ENCODE measurements around the gene NKIRAS1. TPM values are rescaled to one million over a fixed set of nuclear protein-coding genes. Genes with fewer than 3 reads are reported as not detected.

NKIRAS1 gene
- 10 to 100 TPM; 14.6 to 18.2 (median 17.4) TPM for polyA plus RNA-seq (ENCODE audit: insufficient read length in 4 of 4)

- peak; percentile 92 to 95 (median 94) for DNase-seq (ENCODE audit: low read depth in 4 of 4, low spot score in 2 of 4)
These were observed at the start of gene NKIRAS1, which contains the start of gene RPL15 for GRCh38 chr3:23916886-23917678. Gene NKIRAS1 (minus strand): TSS chr3:23916990. CDS start chr3:23910904, 6,086 bp downstream. Gene RPL15 (plus strand): TSS chr3:23917132. CDS start chr3:23917860, 728 bp downstream.

DNA sequence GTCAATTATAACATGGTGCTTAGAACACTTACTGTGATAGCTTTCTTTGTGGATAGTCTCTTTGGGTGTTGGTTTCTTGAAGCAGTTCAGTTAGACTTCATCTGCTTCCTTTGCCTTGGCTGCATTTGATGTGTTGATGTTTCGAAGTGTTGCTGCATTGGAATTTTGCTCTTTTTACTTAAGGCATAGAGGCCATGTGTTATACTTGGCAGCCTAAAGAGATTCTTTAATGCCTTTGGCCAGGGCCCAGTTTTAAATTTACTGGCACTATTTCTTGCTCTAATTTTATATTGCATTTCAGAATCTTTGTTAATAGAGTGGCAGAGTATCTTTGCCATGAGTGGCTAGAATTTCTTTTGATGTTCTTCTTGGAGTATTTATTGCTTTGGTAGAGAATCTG is 49.5 kb upstream of the NKIRAS1 start:
- DNase-seq (ENCODE audit: low read depth in 4 of 4, low spot score in 2 of 4): peak in 1 of 4 donors; percentile 29

GRCh38 chr3:23964537-23965235 is 47.9 kb upstream of the NKIRAS1 start:
- DNase-seq (ENCODE audit: low read depth in 4 of 4, low spot score in 2 of 4): no peak

GRCh38 chr3:23961913-23962312 is 45.1 kb upstream of the NKIRAS1 start:
- DNase-seq (ENCODE audit: low read depth in 4 of 4, low spot score in 2 of 4): no peak

DNA sequence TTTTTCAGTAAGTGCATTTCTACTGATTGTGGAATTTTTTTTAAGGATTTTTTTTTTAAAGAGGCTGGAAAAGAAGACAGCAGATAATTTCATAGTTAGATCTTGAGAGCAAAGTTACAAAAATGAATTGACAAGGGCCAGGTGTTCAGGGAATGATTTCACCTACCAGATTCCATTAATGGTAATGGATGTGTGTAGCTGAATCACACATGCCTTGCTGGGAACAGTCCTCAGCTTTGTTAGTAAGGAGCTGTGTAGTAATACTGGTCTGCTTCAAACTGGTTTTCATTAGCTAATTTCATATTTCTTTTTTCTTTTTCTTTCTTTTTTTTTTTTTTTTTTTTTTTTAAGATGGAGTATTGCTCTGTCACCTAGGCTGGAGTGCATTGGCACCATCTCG is 44.3 kb upstream of the NKIRAS1 start:
- DNase-seq (ENCODE audit: low read depth in 4 of 4, low spot score in 2 of 4): no peak

- DNase-seq (ENCODE audit: low read depth in 4 of 4, low spot score in 2 of 4): no peak
These were observed 43.9 kb upstream of the NKIRAS1 start for GRCh38 chr3:23960649-23961048.

GRCh38 chr3:23959135-23959900 is 42.5 kb upstream of the NKIRAS1 start:
- no peak for DNase-seq (ENCODE audit: low read depth in 4 of 4, low spot score in 2 of 4)

- DNase-seq (ENCODE audit: low read depth in 4 of 4, low spot score in 2 of 4): no peak
These were observed 39.9 kb upstream of the NKIRAS1 start for GRCh38 chr3:23956701-23957100.

GRCh38 chr3:23954144-23954543 is 37.4 kb upstream of the NKIRAS1 start:
- DNase-seq (ENCODE audit: low read depth in 4 of 4, low spot score in 2 of 4): no peak

GRCh38 chr3:23953523-23953922 is 36.7 kb upstream of the NKIRAS1 start:
- DNase-seq (ENCODE audit: low read depth in 4 of 4, low spot score in 2 of 4): no peak

- DNase-seq (ENCODE audit: low read depth in 4 of 4, low spot score in 2 of 4): no peak
These were observed 35.9 kb upstream of the NKIRAS1 start for GRCh38 chr3:23952646-23953045.

DNA sequence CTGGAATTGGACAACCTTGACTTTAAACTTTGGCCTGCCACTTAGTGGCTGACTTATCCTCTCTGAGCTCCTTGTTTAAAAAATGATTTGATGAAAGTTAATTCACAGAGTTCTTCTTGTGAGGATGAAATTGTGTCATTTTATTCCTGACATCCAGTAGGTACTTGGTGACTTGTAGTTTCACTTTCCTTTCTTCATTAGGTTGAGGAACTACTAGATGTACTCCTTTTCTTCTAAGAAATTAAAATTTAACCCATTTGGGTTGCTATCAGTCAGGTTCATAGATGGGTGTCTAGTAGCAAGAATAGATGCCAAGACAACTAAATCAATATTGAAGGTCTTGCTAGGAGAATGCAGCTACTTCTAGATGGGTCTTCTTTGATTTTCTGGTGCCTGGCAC is 33.5 kb upstream of the NKIRAS1 start:
- DNase-seq (ENCODE audit: low read depth in 4 of 4, low spot score in 2 of 4): no peak

GRCh38 chr3:23949784-23950183 is 33.0 kb upstream of the NKIRAS1 start:
- no peak for DNase-seq (ENCODE audit: low read depth in 4 of 4, low spot score in 2 of 4)

DNA sequence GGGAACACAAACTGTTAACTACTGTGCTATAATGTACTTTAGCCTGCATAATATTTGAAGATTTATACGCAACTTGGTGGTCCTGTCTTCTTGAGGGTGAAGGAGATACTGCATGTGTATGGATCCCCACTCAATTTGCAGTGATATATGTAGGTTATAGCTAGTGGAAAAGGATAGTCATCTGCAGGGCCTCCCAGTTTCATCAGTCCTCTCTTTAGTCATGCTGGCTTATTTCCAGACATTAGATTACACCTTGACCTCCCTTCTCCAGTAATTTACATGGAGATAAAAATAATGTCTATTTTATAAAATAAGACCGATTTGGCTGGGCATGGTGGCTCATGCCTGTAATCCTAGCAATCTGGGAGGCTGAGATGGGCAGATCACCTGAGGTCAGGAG is 32.0 kb upstream of the NKIRAS1 start:
- DNase-seq (ENCODE audit: low read depth in 4 of 4, low spot score in 2 of 4): no peak

GRCh38 chr3:23945913-23946687 is 29.3 kb upstream of the NKIRAS1 start:
- peak in 3 of 4 donors; percentile 91 to 95 (median 93) for DNase-seq (ENCODE audit: low read depth in 4 of 4, low spot score in 2 of 4)

DNA sequence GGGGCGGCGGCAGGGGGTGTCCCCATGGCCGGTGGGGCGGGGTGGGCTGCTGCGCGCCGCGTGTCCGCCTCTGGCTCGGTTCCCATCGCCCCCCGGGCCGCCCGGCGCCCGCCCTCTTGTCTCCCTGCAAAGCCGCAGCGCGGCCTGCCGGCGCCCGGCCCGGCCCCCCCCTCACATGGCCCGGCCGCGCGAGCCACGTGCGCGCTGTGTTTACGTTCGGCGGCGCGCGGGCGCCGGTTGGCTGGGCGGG is 28.8 kb upstream of the NKIRAS1 start:
- no peak for DNase-seq (ENCODE audit: low read depth in 4 of 4, low spot score in 2 of 4)

DNA sequence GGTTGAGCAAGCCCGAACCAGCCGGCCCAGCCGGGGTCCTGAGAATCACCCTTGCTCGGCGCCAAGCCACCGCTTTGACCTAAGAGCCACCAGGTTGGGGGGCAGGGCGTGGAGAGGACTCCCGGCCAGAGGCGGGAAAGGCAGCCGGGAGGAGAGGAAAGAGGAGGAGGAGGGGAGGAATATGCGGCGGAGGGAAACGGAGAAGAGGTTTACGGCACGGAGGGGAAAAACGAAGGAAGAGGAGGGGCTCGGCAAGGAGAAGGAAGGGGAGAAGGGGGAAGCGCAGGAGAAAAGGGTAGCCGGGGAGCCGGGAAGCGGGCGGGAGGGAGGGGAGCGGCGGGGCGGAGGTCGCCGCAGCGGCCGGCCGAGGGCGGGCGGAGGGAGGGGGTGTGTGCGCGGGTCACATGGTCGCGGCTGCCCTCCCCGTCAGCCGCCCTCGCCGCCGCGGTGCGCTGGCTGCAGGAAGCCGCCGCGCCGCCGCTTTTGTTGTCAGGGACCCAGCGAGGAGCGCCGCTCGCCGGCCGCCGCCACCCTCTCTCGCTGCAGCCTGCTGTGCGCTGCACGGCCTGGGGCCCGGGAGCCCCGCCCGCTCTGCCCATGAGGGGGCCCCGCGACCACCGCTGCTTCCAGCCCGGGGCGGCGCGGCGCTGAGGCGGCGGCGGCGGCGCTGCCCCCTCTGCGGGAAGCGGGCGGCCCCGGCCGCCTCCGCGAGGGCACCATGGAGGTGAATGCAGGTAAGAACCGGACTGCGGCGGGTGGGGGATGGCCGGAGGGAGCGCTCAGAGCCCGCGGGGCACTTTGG is 28.3 kb upstream of the NKIRAS1 start, which contains the start of gene NR1D2:
NR1D2 (plus strand) TSS at position 426 of the 802 bp plus-strand sequence; CDS start at position 719, 293 bp downstream.
- DNase-seq (ENCODE audit: low read depth in 4 of 4, low spot score in 2 of 4): peak in 3 of 4 donors; percentile 61 to 69 (median 62)

- no peak for DNase-seq (ENCODE audit: low read depth in 4 of 4, low spot score in 2 of 4)
These were observed 27.4 kb upstream of the NKIRAS1 start for GRCh38 chr3:23944007-23944783.

DNA sequence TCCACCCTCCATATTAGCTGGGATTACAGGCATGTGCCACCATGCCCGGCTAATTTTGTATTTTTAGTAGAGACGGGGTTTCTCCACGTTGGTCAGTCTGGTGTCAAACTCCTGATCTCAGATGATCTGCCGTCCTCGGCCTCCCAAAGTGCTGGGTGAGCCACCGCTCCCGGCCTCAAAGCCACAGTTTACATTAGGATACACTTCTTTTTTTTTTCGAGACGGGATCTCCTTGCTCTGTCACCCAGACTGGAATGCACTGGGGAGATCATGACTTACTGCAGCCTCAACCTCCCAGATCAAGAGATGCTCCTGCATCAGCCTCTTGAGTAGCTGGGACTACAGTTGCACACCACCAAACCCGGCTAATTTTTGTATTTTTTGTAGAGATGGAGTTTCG is 25.8 kb upstream of the NKIRAS1 start:
- DNase-seq (ENCODE audit: low read depth in 4 of 4, low spot score in 2 of 4): no peak

Measured in left renal cortex interstitium (tissue), 4 donors.